ENCODE measurements around the gene TMEM163. TPM values are rescaled to one million over a fixed set of nuclear protein-coding genes. Genes with fewer than 3 reads are reported as not detected.

Gene TMEM163
- total RNA-seq, 1 experiment from 2014 or later = 0.12 TPM

GRCh38 chr2:134681201-134681600, 37.6 kb downstream of the TMEM163 start:
- no peak overlapping the region for H3K4me3 ChIP-seq (replicated peaks in 1 of 2; ENCODE audit: low read depth in 1 of 2, low read length in 2 of 2)
- no peaks in the 10 kb centered on the region for H3K36me3 ChIP-seq (ENCODE audit: control insufficient read depth in 1 of 2, insufficient read depth in 2 of 2, low read length in 2 of 2)
- DNase-seq (ENCODE audit: low read depth, low spot score) (no peak), ATAC-seq (no peak)
- no peak overlapping the region for H3K27ac ChIP-seq (ENCODE audit: low read depth, low read length)
- no peaks in the 10 kb centered on the region for H3K9me3 ChIP-seq (ENCODE audit: control insufficient read depth in 1 of 2, insufficient read depth in 1 of 2, low read depth in 1 of 2, low read length in 2 of 2)
- H3K9me2 ChIP-seq (ENCODE audit: insufficient read depth) = no peaks in the 10 kb centered on the region
- intact Hi-C loops (cut with micrococcal nuclease) = no loop called here
- POLR2A ChIA-PET = no interaction called here
- CTCF ChIA-PET = no interaction called here
- no peak overlapping the region for H3K4me2 ChIP-seq (ENCODE audit: low read length)
- no peak overlapping the region for H2AFZ ChIP-seq (ENCODE audit: low read depth, low read length, poor library complexity, severe bottlenecking)
- TF ChIP-seq CBX3 (IDR thresholded peaks at IDR 0.05; ENCODE audit: low read depth) (no peak), MAX (IDR thresholded peaks at IDR 0.05) (no peak), EZH2phosphoT487 (IDR thresholded peaks at IDR 0.05; ENCODE audit: borderline replicate concordance) (no peak), EZH2 (IDR thresholded peaks at IDR 0.05) (no peak), ZNF274 (IDR thresholded peaks at IDR 0.05; ENCODE audit: low read depth, low read length) (no peak)
- H3K4me1 ChIP-seq (ENCODE audit: control insufficient read depth in 1 of 2, insufficient read depth in 2 of 2, low read length in 2 of 2) = no peaks in the 10 kb centered on the region
- H4K20me1 ChIP-seq (ENCODE audit: insufficient read depth) = no peaks in the 10 kb centered on the region
- BruUV-seq (replicated peaks) = no TSS peak
- no peaks in the 10 kb centered on the region for H3K27me3 ChIP-seq (ENCODE audit: insufficient read depth, low read length)
- H3K9ac ChIP-seq (ENCODE audit: low read length) = no peak overlapping the region
- H3K79me2 ChIP-seq (ENCODE audit: insufficient read depth, low read length) = no peaks in the 10 kb centered on the region
- RAD21 ChIA-PET (ENCODE audit: low non-redundant PET in 1 of 2, low total read pairs in 2 of 2, uncharacterized antibody in 2 of 2, unreplicated experiment in 2 of 2) = no interaction called here

GRCh38 chr2:134679745-134680144, 39.1 kb downstream of the TMEM163 start:
- DNase-seq (ENCODE audit: low read depth, low spot score) = no peak
- ATAC-seq = no peak
- no TSS peak for BruUV-seq (replicated peaks)
- Histone ChIP-seq H3K9me3 (ENCODE audit: control insufficient read depth in 1 of 2, insufficient read depth in 1 of 2, low read depth in 1 of 2, low read length in 2 of 2) (no peaks in the 10 kb centered on the region), H3K4me1 (ENCODE audit: control insufficient read depth in 1 of 2, insufficient read depth in 2 of 2, low read length in 2 of 2) (no peaks in the 10 kb centered on the region), H3K9me2 (ENCODE audit: insufficient read depth) (no peaks in the 10 kb centered on the region), H3K4me2 (ENCODE audit: low read length) (no peak overlapping the region), H3K79me2 (ENCODE audit: insufficient read depth, low read length) (no peaks in the 10 kb centered on the region), H3K9ac (ENCODE audit: low read length) (no peak overlapping the region), H3K4me3 (replicated peaks in 1 of 2; ENCODE audit: low read depth in 1 of 2, low read length in 2 of 2) (no peak overlapping the region), H3K36me3 (ENCODE audit: control insufficient read depth in 1 of 2, insufficient read depth in 2 of 2, low read length in 2 of 2) (no peaks in the 10 kb centered on the region), H3K27me3 (ENCODE audit: insufficient read depth, low read length) (peaks cover 8% of the 10 kb centered on the region; the same call in 1 of the 2 replicates), H2AFZ (ENCODE audit: low read depth, low read length, poor library complexity, severe bottlenecking) (no peak overlapping the region), H4K20me1 (ENCODE audit: insufficient read depth) (no peaks in the 10 kb centered on the region), H3K27ac (ENCODE audit: low read depth, low read length) (no peak overlapping the region)
- POLR2A ChIA-PET = no interaction called here
- TF ChIP-seq ZFX (IDR thresholded peaks at IDR 0.05) (no peak), SP1 (IDR thresholded peaks at IDR 0.05; ENCODE audit: low read depth) (no peak)
- RAD21 ChIA-PET (ENCODE audit: low non-redundant PET in 1 of 2, low total read pairs in 2 of 2, uncharacterized antibody in 2 of 2, unreplicated experiment in 2 of 2) = no interaction called here
- CTCF ChIA-PET = no interaction called here
- intact Hi-C loops (cut with micrococcal nuclease) = no loop called here

Measured in HCT116 (cell line).